Stimulated activated CD4-positive, alpha-beta T cell treated with anti-CD3 and anti-CD28 coated beads, Interleukin-2, amount 100 ng/mL, for 4 hours (primary cell): Measurements from ENCODE around the gene IGSF22.

Experiments
- DNase-seq: peaks from one replicate; pipeline ENCODE4 v3.0.0-alpha.2; 2020; ENCODE audit warnings: low read depth

Gene IGSF22

DNA sequence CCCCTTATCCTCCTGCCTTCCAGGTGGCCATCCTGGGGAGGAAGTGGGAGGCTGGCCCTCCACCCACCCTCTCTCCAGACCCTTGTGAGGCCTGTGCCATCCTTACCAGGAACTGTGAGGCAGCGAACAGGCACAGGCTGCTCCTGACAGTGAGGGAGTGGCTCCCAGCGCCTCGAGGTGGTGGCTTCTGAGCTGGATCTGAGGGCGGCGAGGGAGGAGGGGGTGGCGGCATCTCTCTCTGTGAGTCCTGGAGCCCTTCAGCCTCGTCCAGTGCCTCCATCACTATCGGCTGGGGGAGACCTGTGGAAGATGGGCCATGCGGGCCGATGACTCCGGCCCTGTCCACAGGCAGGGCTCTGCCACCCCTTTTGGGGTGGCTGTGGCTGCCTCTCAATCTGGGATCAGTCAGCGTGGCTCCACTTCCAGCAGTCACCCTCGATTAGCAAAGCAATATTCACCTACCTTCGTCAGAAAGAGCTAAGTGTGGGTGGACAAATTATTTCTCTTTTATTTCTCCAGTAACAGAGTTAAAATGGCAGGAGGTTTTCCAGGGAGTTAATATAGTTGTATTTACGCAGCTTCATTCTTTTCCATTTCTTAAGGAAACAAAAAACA lies 18.0 kb upstream of the IGSF22 start:
- DNase-seq: no peak

DNA sequence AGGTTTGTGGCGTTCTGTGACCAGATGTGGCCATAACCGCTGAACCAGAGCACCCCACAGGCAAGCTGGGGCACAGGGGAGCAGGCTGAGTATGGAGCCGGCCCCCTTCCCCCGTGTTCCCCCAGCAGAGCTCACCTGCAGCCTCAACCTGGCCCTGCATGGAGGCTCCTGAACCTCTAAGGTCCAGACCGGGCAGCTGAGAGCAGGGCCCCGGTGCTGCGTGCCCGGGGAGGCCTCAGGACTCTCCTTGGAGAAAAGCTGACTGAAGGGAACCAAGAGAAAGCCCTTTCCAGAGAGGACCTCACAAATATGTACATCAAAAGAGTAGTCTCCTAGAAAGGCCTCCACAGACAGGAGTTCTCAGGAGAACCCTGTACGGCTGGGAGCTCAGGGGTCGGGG lies 17.4 kb upstream of the IGSF22 start:
- no peak for DNase-seq

DNA sequence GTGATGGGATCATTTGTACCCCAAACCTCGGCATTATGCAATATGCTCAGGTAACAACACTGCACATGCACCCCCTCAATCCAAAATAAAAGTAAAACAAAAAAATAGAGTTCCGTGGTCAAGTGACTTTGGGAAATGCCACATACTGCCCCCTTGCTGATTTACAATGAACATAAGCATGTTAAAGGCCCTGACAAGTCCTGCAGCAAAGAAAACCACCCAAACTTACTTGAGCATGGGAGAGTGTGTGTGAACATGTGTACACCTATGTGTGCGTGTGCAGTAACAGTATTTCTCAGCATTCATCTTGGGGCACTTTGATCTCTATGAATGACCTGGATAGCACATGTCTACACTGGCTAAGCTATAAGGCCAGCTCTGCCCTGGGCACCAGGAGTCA lies 15.8 kb upstream of the IGSF22 start:
- no peak for DNase-seq

DNA sequence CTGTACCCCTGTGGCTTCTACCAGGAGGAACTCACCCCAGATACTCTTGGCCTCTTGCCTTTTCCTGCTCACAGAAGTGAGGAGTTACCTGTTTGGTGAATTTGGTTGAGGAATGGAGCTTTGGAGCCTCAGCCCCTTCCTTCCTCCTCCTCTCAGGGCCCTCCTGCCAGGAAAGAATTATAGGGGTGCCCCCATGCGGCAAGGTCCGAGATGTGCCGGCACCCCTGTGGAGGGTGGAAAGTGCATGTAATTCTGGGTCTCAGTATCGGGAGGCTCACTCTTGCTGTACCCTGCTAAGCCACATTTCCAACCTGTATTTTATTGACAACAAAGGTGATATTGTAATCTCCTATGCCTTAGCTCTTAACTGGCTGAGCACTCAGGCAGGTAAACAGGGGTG lies 13.7 kb upstream of the IGSF22 start:
- DNase-seq: no peak

DNA sequence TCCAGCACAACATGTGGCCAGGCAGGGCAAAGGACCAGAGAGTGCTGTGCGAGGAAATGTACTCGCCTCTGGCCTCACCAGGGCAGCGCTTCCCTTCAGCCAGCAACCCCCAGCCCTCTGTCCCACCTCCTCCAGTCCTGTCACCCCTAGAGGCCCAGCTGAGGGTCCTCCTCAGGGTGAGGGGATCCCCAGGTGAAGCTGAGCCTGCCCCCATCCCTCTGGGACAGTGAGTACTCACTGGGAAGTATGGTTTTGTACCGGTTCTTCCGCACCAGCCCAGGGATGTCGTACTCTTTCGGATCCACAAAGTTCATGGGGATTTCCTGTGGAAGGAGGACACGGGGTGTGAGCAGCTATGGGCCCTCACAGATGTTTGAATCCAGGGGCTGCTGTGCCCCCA lies 11.7 kb upstream of the IGSF22 start:
- no peak for DNase-seq

DNA sequence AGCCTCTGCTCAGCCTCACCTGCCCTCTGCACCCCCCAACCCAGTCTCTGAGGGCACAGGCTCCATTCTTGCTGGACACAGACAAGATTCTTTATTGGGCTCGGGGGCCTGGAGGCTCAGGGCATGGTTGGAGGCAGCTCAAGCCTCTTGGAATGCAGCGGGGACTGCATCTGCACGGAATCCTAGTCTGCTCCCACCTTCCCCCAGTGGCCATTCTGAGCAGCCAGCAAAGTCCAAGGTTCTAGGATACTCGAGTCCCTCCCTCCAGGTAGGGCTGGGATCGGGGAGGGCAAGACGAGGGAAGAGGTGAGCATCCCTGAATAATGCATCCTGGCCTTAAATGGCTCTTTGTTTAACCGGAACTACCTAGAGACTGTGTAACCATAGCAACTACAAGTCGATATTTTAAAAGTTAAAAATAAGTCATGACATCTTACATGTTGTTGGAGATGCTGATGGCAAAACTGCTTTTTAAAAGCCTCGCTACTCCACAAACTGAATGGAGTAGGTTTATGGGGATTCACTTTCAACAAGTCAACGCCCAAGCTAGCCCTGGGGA lies 10.7 kb upstream of the IGSF22 start:
- no peak for DNase-seq

DNA sequence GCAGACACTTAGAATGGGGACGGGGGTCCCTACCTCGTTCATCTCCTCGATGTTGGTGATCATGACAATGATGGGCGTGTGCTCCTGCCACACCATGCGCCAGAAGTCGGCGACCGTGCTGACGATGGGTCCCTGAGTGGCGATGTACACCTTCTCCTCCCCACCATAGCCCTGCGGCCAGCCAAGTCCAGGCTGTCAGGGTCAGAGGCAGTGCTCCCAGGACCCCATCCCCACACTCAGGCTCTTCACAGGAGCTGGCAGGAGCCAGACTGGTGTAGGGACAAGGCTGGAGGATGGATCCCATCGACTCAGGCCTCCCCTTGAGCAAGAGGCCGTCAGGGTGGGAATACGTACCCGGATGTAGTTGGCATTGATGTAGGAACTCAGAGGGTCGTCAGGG lies 7.2 kb upstream of the IGSF22 start:
- DNase-seq: no peak

DNA sequence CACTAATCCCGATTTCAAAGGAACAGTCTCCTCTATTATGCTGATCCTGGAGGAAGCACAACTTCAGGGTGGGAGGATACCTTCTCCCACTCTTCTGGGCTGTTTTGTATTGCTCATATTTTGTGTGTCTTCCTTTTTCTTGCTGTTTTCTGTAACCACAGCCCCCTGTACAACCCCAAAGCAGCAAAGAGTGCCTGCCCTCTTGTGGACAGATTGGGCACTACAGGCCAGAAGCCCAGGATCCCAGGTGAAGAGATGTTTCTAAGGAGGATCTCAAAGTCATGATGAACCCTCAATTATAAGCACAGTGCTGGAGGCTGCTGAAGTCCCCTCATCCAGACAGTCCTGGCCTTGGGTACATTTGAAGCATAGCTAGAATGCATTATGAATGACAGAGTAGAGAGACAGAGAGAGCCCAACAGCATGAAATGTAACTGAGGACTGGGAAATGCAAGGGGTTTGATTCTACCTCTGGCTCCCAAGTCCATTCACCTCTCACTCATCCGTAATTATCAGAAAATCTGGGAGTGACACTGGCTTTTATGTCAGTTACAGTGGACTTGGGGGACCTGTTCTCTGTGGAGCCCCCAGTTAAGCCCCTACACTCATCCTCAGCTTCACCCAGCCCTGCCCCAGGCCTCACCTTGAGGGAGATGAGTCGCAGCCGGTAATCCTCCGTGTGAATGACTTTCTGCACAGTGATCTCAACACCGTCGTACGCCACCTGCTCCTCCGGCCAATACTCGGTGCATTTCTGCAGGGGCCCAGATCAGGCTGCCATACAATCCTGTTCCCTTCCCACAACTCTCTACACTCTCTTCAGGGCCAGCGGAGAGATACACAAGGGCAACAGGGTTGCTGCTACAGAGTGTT lies 6.2 kb upstream of the IGSF22 start:
- peak; percentile 44 for DNase-seq

DNA sequence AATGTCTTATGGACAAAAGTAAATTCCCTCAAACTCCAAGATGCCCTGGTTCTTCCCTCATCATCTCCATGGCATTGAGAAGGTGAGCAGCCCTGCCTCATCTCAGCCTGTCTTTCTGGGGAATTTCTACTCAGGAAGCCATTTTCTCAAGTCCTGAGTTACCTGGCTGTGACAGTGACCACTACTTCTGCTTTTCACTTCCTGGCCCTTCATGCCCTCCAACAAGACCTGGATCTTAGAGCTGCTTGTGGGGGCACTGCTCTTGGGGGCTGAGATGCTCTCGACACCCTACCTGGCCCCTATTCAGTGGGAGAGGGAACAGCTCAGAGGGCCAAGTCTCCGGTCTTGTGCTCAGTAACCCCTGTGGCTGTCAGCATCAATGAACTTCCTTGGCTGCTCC lies 5.5 kb upstream of the IGSF22 start:
- no peak for DNase-seq

DNA sequence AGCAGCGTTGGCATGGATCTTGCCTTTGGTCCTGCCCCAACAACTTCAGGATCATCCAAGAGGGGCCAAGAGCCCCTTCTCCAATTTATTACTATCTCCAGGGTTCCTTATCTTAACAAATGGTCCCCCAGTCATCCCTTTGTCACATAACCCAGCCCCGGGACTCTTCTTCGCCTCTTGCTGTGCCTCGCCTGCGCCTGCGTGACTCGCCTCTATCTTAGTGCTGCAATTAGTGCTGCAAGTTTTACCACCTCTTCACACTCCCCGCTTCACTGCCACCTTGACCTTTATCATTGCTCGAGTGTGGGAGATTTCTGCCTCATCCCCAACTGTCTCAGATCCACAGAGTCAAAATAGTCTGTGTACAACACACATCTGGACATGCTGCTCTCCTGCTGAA lies 4.0 kb upstream of the IGSF22 start:
- no peak for DNase-seq

DNA sequence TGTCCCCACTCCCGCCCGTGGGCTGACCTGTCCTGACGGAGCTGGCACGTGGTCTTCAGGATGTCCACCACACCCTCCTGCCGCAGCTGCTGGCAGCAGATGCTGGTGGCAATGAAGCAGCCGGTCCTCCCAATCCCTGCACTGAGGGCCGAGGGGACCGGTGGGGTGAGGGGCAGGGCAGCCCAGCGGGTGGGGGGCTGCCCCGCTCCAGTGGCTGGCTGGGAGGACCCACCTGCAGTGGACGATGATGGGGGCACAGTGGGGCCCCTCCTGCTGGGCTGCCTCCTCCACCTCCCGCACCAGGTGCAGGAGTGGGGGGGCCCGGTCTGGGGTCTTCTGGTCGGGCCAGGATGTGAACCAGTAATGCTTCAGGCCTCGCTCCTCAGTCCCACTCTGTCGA lies 3.4 kb upstream of the IGSF22 start:
- DNase-seq: no peak

DNA sequence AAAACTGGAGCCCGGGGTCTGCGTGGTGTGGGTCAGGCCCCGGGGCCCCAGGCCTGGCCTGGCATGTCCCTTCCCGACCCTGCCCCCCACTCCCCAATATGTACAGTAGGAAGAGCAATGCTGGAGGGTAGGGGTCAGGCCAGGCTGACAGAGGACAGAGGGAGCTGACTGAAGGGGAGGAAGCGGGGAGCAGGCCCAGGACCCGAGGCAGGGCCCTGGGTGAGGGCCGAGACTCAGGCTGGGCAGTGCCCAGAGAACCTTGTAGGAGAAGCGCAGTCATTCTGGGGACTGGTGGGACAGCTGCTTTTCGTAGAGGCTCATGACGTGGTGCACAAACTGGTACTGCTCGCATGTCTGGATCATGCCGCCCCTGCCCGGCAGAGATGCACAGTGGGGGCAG lies 2.7 kb upstream of the IGSF22 start:
- no peak for DNase-seq

DNA sequence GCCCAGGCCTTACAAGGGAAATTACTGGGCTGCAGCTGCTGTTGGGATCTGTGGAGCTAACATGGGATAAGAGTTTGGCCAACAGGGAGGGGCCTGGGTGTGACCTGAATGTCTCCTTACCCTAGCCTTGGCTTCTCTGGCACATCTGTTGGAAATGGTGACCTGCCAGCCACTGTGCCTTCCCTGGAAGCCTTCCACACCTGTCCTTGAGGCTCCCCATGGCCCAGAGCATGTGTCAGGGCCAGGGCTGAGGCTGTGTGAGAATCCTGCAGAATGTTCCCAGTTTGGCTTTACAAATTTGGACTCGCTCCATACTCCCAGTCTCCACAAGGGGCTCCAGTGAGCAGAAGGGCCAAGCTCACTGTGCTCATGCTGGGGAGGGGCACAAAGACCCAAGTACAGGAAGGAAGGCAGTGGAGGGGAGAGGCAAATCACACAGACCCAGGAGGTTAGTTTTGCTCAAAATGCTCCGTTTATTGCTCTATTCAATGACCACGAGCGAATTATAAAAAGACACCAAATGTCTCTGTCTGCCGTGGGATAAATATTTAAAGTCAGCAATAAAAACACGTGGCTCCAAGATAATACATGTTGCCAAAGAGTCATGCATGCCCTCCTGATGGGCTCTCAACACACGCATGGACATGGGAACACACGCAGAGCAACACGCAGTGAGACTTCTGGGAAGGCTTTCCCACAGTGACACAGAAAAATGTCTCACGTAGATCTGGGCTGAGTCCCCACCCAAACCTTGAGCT lies 1.7 kb upstream of the IGSF22 start:
- peak; percentile 29 for DNase-seq

DNA sequence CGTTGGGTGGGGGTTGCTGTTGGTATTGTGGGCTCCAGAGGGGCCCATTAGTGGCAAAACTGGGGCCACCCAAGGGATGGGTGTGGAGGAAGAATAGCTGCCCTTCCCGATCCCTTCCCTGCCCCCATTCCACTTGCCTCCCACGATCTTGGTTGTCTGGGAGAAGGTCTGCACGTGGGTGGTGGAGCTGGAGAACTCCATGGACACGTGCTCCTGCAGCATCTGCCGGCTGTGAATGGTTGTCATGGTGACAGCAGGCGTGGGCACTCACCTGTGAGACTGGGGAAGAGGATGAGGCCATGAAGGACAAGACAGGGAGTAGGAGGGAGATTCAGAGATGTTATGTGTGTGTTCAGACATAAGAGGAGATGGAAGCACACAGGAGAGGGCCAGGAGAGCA lies 2.0 kb downstream of the IGSF22 start:
- DNase-seq: no peak

DNA sequence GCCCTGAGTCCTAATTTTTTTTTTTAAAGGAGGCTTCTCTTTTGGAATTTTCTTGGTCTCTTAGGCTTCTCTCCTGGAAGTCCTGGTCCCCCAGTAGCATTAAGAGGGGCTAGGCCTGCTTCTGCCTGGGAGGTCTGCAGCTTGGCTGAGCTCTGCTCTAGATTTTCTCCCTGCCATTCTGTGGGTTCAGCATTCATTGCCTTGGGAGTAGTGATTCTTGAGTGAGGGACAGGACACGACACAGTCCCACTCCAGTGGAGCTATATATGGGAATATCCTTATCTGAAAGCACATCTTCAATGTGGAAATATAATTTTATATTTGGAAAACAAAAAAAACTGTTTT lies 3.7 kb downstream of the IGSF22 start:
- DNase-seq: no peak

DNA sequence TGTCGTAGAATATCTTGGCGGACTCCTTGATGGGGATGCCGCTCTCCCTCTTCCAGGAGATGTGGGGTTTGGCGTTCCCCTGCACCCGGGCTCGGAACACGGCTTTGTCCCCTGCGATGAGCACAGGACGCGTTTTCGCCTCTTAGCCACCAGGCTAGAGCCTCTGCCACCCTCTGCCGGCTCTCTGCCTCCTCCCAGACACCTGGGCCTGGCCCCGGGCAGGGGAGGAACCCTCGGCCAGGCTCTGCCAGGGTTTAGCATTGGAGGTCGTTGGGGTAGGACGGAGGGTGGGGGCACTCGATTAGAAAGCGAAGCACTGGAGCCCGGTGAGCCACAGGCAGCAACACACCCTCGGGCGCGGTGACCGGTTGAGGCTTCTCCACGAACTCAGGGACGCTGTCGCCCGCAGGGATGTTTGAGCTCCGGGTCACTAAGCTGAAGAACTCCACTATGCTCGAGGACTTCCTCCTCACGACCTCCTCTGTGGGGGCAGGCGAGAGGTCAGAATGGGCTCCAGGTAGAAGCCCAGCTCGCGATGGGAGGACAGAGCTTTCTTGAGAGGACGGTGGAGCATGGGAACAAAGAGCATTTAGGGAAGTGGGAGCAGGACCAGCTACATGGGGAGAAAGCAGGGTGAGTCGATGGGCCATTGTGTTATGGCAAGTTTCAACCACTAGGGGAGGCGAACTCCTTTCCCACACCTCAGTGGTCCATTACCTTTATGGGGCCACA lies 4.3 kb downstream of the IGSF22 start:
- DNase-seq: no peak

DNA sequence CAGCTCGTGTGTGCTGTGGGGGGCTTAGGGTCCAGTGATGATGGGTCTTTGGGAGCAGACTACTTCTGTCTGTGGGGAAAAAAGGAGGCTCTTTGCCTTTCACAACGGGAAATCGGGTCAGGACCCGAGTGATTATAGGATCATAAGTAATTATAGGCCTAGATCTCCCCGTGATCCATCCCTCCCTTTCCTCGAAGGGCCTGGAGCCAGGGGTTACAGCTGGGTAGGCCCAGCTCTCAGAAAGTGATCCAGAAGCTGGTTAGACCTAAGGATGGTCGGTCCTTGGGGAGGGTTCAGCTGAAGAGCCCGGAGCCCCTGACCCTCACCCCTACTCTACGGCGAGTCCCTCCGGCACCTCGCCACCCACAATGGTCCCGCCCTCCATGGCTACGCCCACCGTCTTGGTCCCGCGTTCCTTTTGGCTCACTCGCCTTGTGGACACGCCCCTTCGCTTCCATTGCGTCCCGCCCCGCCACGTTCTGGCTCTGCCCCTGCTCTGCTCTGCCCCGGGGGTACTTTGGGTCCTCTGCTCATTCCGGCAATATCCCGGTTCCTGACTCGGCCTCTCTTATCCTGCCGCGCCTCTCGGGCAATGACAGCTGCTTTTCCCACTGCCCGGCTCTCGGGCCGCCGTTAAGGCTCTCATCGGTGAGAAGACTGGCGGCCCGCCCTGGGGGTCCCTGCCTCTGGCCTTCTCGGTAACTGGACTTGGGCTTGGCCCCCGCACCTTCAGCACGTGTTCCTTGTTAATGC lies 5.0 kb downstream of the IGSF22 start:
- peak; percentile 79 for DNase-seq

DNA sequence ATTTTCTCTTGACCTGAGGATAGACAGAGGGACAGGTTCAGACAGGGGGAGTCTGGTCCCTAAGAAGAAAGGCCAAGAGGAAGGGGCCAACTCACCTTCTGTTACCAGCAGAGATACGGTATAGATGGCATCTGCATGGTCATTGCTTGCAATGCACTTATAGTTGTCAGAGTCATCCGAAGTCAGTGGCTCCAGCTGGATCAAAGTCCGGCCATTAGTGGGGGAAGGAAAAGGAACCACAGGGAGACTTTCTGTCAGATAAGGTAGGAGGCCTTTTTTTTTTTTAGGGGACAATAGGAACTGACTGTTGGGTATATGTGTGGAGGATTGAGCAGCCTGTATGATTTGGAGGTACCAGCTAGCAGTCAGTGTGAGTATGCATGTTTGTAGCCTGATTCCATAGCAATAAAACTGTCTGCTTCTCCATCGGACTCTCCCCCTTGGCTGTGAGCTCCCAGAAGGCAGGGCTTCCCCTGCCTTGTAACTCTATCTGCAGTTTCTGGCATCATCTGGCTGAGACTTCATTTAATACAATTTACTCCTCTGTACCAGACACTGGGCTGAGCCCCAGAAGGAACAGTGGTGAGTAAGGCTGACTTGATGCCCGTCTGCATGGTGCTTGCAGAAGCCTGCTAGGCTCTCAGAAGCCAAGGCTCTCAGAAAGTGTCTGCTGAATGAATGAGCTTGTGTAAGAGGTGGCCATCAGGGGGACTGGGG lies 5.7 kb downstream of the IGSF22 start:
- no peak for DNase-seq

DNA sequence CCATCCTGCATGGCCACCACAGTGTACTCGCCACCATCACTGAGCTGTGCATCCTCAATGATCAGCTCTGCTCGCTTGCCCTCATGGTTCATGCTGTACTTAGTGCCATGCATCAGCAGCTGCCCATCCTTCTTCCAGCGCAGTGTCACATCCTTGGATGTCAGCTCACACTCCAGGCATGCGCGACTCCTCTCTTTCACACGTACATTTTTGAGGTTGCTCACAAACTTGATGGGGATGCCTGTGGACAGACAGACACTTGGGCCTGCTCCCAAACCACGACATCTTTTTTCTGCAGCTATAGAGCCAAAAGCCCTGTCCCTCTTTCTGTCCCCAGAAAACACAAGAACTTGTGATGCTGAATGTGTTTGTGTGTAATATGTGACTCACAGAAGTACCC lies 10.5 kb downstream of the IGSF22 start:
- no peak for DNase-seq

DNA sequence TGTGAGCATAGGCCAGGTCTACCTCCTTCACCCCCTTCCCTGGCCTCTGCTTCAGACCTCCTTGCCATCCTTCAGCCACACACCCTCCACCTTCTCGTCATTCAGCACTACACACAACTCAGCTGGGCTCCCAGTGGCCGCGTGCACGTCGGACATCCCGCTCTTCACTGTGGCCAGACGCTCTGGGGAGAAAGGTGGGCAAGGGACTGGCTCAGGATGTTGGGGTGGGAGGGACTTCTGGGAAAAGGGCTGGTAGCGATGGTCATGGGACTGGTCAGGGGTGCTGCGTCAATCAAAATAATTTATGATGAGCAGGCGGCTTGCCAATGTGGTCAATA lies 11.6 kb downstream of the IGSF22 start:
- DNase-seq: no peak
